GM12878 (cell line): ENCODE results near the gene TRPM1.

Experiments
- CBX3 ChIP-seq: fragments of 200-600 bp; sonication (generic); IDR thresholded peaks from 2 replicates; pipeline ENCODE4 v1.6.1; 2016; ENCODE audit warnings: low read depth, borderline replicate concordance
- HDAC6 ChIP-seq: fragments of 200-600 bp; sonication (generic); IDR thresholded peaks from one replicate; pipeline ENCODE4 v1.8.0; 2017; ENCODE audit warnings: antibody characterized with exemption; ENCODE audit not compliant: unreplicated experiment
- TF ChIP-seq, protein P1 (sequence below), 3 experiments: IDR thresholded peaks in 2 of 3; conservative IDR thresholded peaks in 1 of 3; 2 replicates each; pipeline ENCODE4 v1.5.1; 2011; ENCODE audit warnings: low read depth in 3 of 3, low read length in 3 of 3, mild to moderate bottlenecking in 3 of 3, control low read depth in 2 of 3, moderate library complexity in 2 of 3, inconsistent platforms in 1 of 3, mixed read lengths in 1 of 3; ENCODE audit not compliant: control insufficient read depth in 2 of 3, insufficient read depth in 1 of 3; ENCODE audit errors: extremely low read depth in 1 of 3

GRCh38 chr15:31065824-31066223 is 35.7 kb downstream of the TRPM1 start:
- TF ChIP-seq CBX3 = no peak
- TF ChIP-seq, protein P1, sequence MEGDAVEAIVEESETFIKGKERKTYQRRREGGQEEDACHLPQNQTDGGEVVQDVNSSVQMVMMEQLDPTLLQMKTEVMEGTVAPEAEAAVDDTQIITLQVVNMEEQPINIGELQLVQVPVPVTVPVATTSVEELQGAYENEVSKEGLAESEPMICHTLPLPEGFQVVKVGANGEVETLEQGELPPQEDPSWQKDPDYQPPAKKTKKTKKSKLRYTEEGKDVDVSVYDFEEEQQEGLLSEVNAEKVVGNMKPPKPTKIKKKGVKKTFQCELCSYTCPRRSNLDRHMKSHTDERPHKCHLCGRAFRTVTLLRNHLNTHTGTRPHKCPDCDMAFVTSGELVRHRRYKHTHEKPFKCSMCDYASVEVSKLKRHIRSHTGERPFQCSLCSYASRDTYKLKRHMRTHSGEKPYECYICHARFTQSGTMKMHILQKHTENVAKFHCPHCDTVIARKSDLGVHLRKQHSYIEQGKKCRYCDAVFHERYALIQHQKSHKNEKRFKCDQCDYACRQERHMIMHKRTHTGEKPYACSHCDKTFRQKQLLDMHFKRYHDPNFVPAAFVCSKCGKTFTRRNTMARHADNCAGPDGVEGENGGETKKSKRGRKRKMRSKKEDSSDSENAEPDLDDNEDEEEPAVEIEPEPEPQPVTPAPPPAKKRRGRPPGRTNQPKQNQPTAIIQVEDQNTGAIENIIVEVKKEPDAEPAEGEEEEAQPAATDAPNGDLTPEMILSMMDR (IDR thresholded peaks at IDR 0.05 in 2 of 3, conservative IDR thresholded peaks at IDR 0.05 in 1 of 3; ENCODE audit: control insufficient read depth in 2 of 3, extremely low read depth in 1 of 3, insufficient read depth in 1 of 3, low read depth in 3 of 3, low read length in 3 of 3) = no peak
- TF ChIP-seq HDAC6 = no peak
